ENCODE measurements around the gene OSBPL2.

The OSBPL2 gene

GRCh38 chr20:62314711-62315302, 76.5 kb downstream of the OSBPL2 start:
- Histone ChIP-seq H3K36me3 (ENCODE audit: insufficient read depth, low read length) (no peaks in the 10 kb centered on the region), H3K79me2 (ENCODE audit: insufficient read depth, low read length) (no peaks in the 10 kb centered on the region), H4K20me1 (ENCODE audit: insufficient read depth, low read length) (peaks cover 4% of the 10 kb centered on the region; the same call in 1 of the 2 replicates), H3K4me2 (ENCODE audit: insufficient read depth, low read length) (no peak overlapping the region), H3K4me1 (ENCODE audit: insufficient read depth, low read length) (no peaks in the 10 kb centered on the region), H3K9ac (ENCODE audit: low read depth, low read length) (no peak overlapping the region), H2AFZ (ENCODE audit: low read depth, low read length) (no peak overlapping the region), H3K27me3 (ENCODE audit: insufficient read depth, low read length, poor library complexity) (no peaks in the 10 kb centered on the region), H3K9me3 (ENCODE audit: insufficient read depth, low read length, severe bottlenecking) (no peaks in the 10 kb centered on the region), H3K27ac (ENCODE audit: low read length) (no peak overlapping the region), H3K4me3 (ENCODE audit: low read depth in 1 of 2, low read length in 2 of 2) (no peak overlapping the region)
- TF ChIP-seq CTCF (IDR thresholded peaks at IDR 0.05; ENCODE audit: borderline replicate concordance, extremely low read depth, low read length, poor library complexity, severe bottlenecking): no peak
- TF ChIP-seq EZH2 (IDR thresholded peaks at IDR 0.05; ENCODE audit: borderline replicate concordance, low read depth, low read length, severe bottlenecking): no peak
- ATAC-seq (ENCODE audit: insufficient read depth, low read depth) (no peak), DNase-seq (no peak)

- DNase-seq (no peak), ATAC-seq (ENCODE audit: insufficient read depth, low read depth) (no peak)
- no peak overlapping the region for H3K9ac ChIP-seq (ENCODE audit: low read depth, low read length)
- H3K4me1 ChIP-seq (ENCODE audit: insufficient read depth, low read length): no peaks in the 10 kb centered on the region
- peaks cover 7% of the 10 kb centered on the region; the same call in 1 of the 2 replicates for H4K20me1 ChIP-seq (ENCODE audit: insufficient read depth, low read length)
- H3K4me2 ChIP-seq (ENCODE audit: insufficient read depth, low read length): no peak overlapping the region
- H3K36me3 ChIP-seq (ENCODE audit: insufficient read depth, low read length): no peaks in the 10 kb centered on the region
- no peak overlapping the region for H3K4me3 ChIP-seq (ENCODE audit: low read depth in 1 of 2, low read length in 2 of 2)
- H3K27ac ChIP-seq (ENCODE audit: low read length): no peak overlapping the region
- H2AFZ ChIP-seq (ENCODE audit: low read depth, low read length): no peak overlapping the region
- H3K79me2 ChIP-seq (ENCODE audit: insufficient read depth, low read length): no peaks in the 10 kb centered on the region
- no peaks in the 10 kb centered on the region for H3K27me3 ChIP-seq (ENCODE audit: insufficient read depth, low read length, poor library complexity)
- no peak for TF ChIP-seq EZH2 (IDR thresholded peaks at IDR 0.05; ENCODE audit: borderline replicate concordance, low read depth, low read length, severe bottlenecking)
- TF ChIP-seq CTCF (IDR thresholded peaks at IDR 0.05; ENCODE audit: borderline replicate concordance, extremely low read depth, low read length, poor library complexity, severe bottlenecking): no peak
- H3K9me3 ChIP-seq (ENCODE audit: insufficient read depth, low read length, severe bottlenecking): no peaks in the 10 kb centered on the region
Measured at GRCh38 chr20:62315773-62316172, 77.5 kb downstream of the OSBPL2 start.

- no peaks in the 10 kb centered on the region for H3K9me3 ChIP-seq (ENCODE audit: insufficient read depth, low read length, severe bottlenecking)
- no peaks in the 10 kb centered on the region for H3K36me3 ChIP-seq (ENCODE audit: insufficient read depth, low read length)
- H4K20me1 ChIP-seq (ENCODE audit: insufficient read depth, low read length): peaks cover 8% of the 10 kb centered on the region; the same call in 1 of the 2 replicates
- DNase-seq (no peak), ATAC-seq (ENCODE audit: insufficient read depth, low read depth) (no peak)
- H3K4me3 ChIP-seq (ENCODE audit: low read depth in 1 of 2, low read length in 2 of 2): no peak overlapping the region
- no peaks in the 10 kb centered on the region for H3K4me1 ChIP-seq (ENCODE audit: insufficient read depth, low read length)
- H3K27ac ChIP-seq (ENCODE audit: low read length): no peak overlapping the region
- H3K27me3 ChIP-seq (ENCODE audit: insufficient read depth, low read length, poor library complexity): no peaks in the 10 kb centered on the region
- H3K9ac ChIP-seq (ENCODE audit: low read depth, low read length): no peak overlapping the region
- H3K79me2 ChIP-seq (ENCODE audit: insufficient read depth, low read length): no peaks in the 10 kb centered on the region
- TF ChIP-seq CTCF (IDR thresholded peaks at IDR 0.05; ENCODE audit: borderline replicate concordance, extremely low read depth, low read length, poor library complexity, severe bottlenecking) (no peak), EZH2 (IDR thresholded peaks at IDR 0.05; ENCODE audit: borderline replicate concordance, low read depth, low read length, severe bottlenecking) (no peak)
- no peak overlapping the region for H2AFZ ChIP-seq (ENCODE audit: low read depth, low read length)
- no peak overlapping the region for H3K4me2 ChIP-seq (ENCODE audit: insufficient read depth, low read length)
Measured at GRCh38 chr20:62316331-62317166, 78.2 kb downstream of the OSBPL2 start.

Measured in DND-41 (cell line).